Lung microvascular endothelial cell (primary cell): ENCODE results near the gene TRMT44. TPM values are rescaled to one million over a fixed set of nuclear protein-coding genes. Genes with fewer than 3 reads are reported as not detected.

ENCODE experiments used
- DNase-seq, 2 donors: peaks; one replicate each; pipeline versions ENCODE4 v3.0.0 to v3.0.0-alpha.2; 2010; ENCODE audit warnings: low read depth in 2 of 2
- total RNA-seq: library from RNA; depleted of rRNA; stranded (reverse); fragments of >200 nt; gene quantifications from 2 replicates; pipeline ENCODE4 v1.2.1, GENCODE V29; 2014

TRMT44 gene
- total RNA-seq, 1 donor from 2014 or later = 9.9 TPM

DNA sequence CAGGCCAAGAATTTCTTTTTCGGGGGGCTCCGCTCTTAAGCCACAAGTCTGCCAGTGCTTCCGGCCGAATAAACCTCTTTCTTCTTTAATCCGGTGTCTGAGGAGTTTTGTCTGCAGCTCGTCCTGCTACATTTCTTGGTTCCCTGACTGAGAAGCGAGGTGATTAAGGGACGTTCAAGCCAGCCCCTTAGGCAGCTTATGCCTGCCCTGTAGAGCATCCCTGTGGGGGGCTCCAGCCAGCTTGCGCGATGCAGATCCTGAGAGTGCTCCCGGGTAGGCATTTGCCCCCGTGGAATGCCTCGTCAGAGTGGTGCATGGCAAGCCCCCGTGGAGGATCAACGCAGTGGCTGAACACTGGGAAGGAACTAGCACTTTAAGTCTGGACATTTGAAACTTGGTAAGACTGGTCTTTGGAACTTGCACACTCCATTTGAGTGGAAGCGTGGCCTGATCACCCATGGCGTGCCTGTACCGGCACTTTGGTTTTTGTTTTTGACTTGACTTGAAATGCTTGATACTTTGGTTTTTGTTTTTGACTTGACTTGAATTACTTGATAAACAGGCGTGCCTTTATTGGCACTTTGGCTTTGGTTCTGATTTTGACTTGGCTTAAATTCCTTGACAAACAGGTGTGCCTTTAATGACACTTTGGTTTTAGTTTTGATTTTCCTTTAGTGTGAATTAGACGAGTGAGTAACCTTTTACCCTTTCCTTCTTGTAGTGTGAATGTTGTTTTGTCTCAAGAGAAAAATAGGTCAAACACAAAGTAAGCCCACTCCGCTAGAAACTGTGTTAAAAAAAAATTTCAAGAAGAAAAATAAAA is 6.1 kb upstream of the TRMT44 start:
- DNase-seq = no peak

DNA sequence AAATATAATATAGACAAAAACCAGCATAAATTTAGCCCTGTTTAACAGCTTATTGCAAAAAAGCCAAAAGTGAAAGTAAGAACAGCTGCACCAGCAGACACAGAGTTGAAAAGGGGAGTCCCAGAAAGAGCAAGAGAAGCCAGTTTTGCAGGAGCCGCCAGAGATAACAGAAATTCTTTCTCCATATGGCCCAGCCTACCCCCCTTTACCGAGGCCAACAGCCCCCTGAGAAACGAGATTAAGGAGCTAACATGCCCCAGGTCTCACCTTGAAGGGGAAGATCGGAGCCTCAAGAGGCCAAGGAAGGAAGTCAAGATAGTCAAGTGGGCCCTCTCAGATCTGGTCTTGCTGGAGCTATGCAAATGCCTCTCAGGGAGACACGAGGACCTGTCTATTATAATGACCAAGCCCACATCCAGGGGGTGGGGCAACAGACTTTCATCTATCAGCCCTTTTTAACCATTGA is 4.9 kb upstream of the TRMT44 start:
- DNase-seq = peak; percentile 20 to 39

DNA sequence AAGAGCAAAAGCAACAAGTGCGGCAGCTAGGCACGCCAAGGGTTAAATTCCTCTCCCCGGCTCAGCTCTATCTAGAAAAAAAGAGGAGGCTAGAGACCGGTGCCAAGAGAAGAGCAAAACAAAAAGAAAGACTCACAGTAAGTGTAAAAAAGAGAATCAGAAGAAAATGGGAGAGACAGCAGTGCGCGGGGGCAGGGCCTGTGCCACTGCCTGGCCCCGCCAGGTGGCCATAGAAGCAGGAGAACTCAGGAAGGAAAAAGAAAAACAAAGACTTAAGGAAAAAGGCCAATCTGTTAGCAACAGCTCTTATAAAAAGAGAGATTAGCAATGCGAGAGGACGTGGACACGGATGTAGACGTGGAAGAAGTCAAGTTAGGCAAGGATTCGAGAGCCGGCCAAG is 3.3 kb upstream of the TRMT44 start:
- DNase-seq = peak; percentile 25 to 39

DNA sequence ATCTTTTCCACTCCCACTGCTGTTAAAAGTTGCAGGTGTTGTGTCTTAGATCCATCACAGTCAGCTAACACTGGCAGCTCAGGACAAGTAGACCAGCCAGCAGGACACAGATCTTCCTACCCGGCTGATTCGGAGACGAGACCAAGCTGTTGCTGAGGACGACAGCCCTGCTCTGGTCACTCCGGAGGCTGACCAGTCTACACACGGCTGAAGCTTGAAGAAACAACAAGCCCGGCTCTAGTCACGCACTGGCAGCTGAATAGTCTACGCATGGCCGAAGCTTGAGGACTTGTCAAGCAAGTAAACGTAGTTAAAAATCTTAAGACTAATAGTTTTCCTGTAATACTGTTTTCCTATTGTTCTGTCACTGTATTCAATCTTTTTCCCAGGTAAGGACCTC is 1.8 kb upstream of the TRMT44 start:
- no peak for DNase-seq

GRCh38 chr4:8439168-8439567 is 1.4 kb upstream of the TRMT44 start:
- DNase-seq = no peak

GRCh38 chr4:8439914-8440491 is 574 bp upstream of the TRMT44 start:
- peak in 1 of 2 donors; percentile 54 for DNase-seq

DNA sequence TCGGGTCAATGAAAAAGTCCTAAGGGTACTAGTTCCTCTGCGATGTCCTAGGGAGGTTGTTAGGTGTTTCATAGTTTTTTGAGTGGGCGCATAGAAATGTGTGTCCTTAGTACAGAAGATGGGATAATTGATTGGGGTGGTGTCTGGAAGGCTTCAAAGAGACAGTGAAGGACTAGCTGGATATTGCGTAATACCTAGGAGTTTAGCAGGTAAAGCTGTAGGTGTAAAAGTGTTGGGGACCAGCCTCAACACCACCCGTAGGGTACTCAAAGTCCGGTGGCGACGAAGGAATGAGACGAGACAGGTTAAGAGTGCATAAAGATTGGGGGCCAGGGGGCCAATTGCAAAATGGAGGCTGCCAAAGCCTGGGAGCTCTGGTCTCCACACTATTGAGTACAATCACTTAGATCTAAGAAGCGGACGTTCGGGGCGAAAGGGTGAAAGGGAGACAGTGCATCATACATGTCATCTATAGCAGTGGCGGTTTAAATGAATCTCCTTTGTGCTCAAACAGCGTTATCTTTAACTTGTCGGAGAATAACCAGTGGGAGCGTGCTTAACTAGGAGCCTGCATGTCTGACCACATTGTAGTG is 1.0 kb downstream of the TRMT44 start:
- DNase-seq = no peak

DNA sequence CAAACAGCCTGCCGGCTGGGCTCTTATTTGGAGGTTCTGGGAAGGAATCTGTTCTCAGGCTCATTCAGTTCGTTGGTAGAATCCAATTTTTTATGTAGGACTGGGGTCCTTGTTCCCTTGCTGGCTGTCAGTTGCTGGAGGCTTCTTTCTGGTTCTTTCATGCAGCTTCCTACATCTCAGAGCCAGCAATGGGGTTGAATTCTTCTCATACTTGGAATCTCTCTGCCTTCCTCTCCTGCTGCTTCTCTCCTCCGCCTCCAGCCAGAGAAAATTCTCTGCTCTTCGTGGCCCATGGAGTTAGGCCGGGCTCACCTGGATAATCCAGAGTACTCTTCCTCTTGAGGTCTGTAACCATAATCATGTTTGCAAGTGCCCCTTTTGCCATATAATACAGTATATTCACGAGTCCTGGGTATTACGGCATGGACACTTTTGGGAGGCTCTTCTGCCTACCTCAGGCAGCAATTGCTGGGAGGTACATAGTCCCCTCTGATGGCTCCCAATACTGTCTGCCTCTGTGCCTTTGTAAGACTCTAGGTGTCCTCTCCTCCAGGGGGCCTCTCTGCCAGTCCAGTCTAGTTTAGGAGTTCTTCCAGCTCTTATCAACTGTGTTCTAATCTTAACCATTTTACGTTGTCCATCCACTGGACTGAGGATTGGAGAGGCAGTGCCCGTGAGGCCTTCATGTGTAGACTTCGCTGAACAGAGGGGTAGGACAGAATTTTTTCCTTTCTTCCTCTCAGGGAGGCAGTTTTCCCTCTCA is 2.2 kb downstream of the TRMT44 start:
- no peak for DNase-seq

GRCh38 chr4:8443801-8444200 is 3.2 kb downstream of the TRMT44 start:
- no peak for DNase-seq

GRCh38 chr4:8446122-8446521 is 5.5 kb downstream of the TRMT44 start:
- DNase-seq = no peak

GRCh38 chr4:8451440-8452182 is 11.0 kb downstream of the TRMT44 start:
- DNase-seq = peak; percentile 32 to 43

DNA sequence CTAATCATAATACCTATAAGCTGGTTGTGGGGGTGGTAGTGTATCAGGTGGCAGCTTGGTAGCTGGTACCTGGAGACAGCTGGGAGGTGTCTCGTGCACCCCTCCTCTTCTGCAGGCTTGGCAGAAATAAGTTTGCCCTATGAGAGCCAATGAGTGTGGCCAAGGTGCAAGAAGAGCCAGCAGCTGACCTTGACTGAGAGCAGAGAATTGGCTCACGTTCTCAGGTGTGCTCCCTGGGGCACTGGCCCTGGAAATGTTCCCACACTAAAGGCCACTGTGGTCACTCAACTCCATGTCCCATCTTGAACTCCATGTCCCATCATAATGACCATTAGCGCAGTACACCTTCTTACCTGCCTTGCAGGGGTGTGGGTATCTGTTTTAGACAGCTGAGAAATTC is 13.4 kb downstream of the TRMT44 start:
- no peak for DNase-seq

DNA sequence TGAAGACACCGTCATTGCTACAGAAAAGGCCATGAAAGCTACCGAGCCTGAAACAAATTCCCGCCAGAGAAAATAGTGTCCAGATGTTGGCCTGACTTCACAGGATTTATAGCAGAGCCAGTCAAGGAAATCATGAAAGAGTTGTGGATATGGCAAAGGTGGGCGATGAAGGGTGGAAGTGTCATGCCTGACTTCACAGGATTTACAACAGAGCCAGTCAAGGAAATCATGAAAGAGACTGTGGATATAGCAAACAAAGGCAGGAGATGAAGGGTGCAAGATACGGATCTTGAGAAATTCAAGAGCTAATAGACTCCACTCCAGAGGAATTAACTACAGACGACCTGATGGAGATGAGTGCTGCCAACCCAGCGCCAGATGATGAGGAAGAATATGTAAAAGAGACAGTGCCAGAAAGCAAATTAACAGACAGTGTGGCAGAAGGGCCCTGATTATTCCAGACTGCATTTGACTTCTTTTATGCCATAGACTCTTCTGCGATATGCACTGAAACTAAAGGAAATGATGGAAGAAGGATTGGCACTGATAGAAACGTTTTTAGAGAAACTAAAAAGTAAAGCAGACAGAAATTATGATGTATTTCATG is 17.2 kb downstream of the TRMT44 start:
- DNase-seq = no peak

- no peak for DNase-seq
Measured at GRCh38 chr4:8459867-8460445, 19.4 kb downstream of the TRMT44 start.

DNA sequence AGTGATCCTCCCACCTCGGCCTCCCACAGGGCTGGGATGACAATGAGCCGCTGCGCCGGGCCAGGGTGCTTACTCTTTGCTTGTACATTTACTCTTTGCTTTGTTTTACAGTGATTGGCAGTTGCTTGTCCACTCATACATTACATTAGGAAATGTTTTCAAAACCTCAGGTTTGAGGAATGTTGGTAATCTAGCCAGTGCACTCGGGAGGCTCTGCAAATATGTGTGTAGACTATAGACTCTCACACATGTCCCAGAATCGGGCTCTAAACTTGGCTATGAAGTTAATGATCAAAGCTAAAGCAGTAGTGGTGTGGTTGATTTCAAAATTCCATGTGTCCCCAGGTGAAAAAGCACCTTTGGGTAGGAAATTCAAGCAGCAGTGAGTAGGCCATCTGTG is 20.5 kb downstream of the TRMT44 start:
- DNase-seq = no peak

- DNase-seq = no peak
Measured at GRCh38 chr4:8461616-8462015, 21.0 kb downstream of the TRMT44 start.

DNA sequence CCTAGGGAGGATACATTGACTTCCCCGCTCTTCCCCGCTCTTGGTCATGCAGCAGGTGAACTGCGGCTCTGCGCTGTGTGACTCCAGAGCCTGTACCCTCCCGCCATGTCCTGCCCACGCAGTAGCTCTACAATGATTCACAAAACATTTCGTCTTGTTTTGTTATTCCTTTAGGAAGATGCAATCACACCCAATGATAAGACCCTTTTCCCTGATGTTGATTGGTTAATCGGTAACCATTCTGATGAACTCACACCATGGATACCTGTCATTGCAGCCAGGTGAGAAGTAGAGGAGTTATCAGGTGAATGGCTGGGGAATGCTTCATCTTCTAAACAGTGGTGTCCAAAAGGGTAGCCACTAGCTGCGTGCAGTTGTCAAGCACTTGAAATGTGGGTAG is 23.2 kb downstream of the TRMT44 start:
- no peak for DNase-seq

- no peak for DNase-seq
Measured at GRCh38 chr4:8464381-8464780, 23.8 kb downstream of the TRMT44 start.

GRCh38 chr4:8465615-8466611 is 25.3 kb downstream of the TRMT44 start:
- no peak for DNase-seq
